GM18861 (cell line): ENCODE data around the gene SLC16A1.
"Not testable (repeated sequence)": the region's sequence is repeated elsewhere in the genome, so short reads cannot be mapped to it uniquely, and the experiment has no call there.

Experiments
- ATAC-seq: cut with Tn5 transposase; IDR thresholded peaks from one replicate; pipeline ENCODE4 v1.9.1; 2021; ENCODE audit not compliant: unreplicated experiment

The SLC16A1 gene, protein sequence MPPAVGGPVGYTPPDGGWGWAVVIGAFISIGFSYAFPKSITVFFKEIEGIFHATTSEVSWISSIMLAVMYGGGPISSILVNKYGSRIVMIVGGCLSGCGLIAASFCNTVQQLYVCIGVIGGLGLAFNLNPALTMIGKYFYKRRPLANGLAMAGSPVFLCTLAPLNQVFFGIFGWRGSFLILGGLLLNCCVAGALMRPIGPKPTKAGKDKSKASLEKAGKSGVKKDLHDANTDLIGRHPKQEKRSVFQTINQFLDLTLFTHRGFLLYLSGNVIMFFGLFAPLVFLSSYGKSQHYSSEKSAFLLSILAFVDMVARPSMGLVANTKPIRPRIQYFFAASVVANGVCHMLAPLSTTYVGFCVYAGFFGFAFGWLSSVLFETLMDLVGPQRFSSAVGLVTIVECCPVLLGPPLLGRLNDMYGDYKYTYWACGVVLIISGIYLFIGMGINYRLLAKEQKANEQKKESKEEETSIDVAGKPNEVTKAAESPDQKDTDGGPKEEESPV

DNA sequence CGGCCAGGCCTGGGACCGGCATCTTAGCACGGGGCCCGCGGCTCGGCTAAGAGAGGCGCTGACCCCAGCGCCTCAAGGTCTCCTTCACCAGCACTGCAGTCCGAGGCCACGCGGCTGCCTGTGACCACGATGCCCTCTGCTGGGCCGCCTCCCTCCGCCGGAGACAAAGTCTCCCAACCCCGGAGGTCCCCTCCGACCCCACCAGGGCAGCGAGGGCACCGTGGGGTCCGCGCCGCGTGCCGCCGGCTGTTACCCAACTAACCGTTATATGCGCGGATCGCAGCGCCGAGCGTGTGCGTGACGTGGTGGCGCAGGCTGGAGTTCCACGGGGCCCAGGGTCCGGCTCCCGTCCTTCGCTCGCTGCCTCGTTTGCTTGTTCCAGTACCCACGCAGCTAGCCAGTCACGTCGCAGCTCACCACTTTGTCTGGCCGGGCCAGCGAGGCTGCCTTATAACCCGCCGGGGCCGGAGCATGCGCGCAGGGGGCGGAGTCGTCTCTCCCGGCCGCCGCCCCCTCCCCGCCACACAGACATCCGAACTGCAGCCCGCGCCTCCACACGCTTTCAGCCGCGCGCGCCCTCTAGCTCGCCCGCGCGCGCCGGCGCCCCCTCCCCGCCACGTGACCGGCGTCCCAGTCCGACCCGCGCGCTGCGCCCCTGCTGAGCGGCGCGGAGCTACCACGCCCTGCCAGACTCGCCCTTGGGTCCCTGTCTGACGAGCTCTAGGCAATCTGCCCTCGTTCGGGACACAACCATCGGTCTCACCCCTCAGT is at the start of gene SLC16A1:
Gene SLC16A1, minus strand, starts transcription at position 424 of the 771 bp plus-strand sequence. CDS start 26,888 bp downstream, outside the sequence.
- peak; percentile 53 for ATAC-seq

DNA sequence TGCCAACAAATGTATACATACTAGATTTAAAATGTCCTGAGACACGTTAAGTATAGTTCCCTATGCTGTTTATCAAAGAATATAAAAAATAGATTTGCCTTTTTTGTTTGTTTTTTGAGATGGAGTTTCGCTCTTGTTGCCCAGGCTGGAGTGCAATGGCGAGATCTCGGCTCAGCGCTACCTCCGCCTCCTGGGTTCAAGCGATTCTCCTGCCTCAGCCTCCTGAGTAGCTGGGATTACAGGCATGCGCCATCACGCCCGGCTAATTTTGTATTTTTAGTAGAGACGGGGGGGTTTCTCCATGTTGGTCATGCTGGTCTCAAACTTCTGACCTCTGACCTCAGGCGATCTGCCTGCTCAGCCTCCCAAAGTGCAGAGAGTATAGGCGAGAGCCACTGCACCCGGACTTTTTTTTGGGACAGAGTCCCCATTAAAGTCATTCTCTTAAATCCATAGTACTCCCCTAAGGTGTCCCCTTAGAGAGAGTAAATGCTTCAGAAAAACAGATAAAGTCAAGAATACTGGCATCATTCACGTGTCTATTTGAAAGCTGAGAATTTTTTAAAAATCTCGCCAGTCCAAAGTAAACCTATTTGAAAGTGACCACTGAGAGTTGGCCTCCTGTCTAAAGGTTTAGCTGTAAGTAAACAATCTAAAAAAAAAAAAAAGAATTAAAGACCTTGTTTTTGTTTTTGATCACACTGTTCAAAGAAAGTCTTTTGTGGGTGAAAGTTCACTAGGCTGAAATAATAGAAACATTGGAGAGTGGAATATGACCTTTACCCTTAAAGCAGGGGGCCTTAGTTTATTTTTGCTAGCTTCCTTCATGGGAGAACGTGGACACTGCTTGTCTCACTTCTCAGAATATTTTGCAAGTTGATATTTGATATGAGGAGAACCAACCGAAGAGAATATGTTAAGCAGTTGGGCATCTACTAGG is 48.0 kb upstream of the SLC16A1 start:
- ATAC-seq = no peak

DNA sequence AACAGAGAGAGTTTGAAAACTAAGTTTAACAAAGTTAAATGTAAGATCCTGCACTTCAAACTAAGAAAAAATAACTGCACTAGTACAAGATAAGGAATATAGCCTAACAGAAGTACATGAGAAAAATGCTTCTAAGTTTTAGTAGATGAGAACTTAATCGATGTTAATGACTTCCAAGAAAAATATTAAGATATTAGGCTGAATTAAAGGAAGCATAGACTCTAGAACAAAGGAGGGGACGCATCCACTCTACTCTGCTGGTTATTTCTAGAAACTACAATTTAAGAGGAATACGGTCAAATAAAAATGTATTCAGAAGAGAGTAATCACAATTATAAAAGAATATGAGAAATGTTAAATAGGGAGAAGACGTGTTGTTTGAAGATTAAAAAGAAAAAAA is 46.3 kb upstream of the SLC16A1 start:
- ATAC-seq = no peak

DNA sequence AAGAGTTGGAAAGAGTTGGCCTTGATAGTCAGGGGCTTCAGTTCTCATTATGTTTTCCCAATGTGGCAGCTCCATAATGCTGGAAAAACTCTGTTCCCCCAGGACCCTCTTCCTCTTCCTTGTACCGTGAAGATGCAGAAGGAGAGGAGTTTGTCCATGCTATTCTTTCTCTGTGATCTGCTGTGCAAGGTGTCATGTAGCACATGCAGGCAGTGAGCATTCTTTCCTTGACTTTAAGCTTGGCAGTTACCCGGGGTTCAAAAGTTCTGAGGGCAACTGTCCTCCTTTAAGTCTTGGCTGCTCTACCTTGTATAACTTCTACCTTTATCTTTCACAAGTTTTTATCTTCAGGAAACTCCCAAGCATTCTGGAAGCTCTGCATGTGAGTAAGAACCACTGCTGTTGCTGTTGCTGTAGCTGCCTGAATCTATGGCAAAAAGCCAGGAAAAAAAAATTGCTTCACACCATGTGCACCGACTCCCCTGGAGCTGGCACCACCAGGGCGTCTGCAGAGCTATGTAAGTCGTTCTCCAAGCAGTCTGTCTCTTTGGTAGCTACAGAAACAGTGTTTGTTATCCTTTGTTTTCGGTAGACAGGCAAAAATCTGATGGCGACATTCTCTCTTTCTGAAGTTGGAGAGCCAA is 42.7 kb upstream of the SLC16A1 start:
- ATAC-seq = no peak

DNA sequence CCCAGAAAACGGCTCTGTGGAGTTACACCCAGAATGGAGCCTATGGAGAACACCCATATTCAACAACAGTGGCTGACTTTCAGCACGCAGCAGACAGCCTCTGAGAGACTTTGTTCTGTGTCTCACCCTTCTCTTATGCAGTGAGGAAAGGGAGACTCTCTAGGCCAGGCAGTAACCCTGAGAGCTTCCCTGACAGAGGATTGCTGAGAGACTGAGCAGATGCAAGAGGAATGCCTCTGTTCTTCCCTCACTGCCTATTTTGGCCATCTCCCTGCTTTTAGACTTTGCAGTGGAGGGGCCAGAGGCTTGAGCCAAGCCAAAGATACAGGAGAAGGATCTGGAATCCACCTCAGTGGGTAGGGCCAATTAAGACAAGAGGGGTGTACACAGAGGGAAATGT is 41.8 kb upstream of the SLC16A1 start:
- ATAC-seq = no peak

DNA sequence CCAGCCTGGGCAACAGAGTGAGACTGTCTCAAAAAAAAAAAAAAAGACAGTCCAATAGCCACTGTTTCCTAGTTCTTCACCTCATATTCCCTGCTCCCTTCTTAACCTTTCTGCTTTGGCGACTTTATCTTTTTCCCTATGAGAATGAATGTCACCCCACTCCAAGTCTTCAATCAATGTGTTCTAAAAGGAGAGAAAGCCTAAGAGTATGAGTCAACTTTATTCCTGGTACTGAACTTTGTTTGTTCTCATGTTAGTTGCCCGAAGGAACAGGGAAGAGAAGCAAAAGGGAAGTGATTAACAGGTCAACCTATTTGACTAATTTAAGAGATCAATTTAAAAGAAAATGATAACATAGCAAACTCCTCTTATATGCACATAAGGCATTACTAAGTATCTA is 39.9 kb upstream of the SLC16A1 start:
- no peak for ATAC-seq

DNA sequence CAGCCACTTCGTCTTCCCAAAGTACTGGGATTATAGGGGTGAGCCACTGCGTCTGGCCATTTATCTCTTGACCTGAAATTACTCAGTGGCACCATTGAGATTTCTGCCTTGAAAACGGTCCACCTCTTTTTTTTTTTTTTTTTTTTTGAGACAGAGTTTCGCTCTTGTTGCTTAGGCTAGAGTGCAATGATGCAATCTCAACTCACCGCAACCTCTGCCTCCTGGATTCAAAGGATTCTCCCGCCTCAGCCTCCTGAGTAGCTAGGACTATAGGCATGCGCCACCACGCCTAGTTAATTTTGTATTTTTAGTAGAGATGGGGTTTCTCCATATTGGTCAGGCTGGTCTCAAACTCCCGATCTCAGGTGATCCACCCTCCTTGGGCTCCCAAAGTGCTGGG is 39.0 kb upstream of the SLC16A1 start:
- not testable (repeated sequence) for ATAC-seq

DNA sequence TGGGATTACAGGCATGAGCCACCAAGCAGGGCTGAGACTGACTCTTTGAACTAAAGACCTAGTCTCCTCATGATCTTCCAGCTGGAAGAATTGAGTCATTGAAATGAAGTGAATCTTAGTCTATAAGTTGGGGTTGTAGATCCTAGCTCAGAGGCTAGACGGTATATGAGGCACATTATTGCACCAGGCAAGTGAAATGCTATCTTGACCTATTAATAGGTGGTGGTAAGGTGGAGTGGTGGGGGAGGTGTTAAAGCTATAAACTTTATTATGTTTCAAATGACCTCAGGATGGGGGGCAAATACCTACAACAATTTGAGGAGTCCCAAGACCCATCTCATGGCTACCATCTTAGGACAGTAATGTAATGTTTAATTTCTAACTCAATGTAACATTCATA is 36.8 kb upstream of the SLC16A1 start:
- ATAC-seq = no peak

DNA sequence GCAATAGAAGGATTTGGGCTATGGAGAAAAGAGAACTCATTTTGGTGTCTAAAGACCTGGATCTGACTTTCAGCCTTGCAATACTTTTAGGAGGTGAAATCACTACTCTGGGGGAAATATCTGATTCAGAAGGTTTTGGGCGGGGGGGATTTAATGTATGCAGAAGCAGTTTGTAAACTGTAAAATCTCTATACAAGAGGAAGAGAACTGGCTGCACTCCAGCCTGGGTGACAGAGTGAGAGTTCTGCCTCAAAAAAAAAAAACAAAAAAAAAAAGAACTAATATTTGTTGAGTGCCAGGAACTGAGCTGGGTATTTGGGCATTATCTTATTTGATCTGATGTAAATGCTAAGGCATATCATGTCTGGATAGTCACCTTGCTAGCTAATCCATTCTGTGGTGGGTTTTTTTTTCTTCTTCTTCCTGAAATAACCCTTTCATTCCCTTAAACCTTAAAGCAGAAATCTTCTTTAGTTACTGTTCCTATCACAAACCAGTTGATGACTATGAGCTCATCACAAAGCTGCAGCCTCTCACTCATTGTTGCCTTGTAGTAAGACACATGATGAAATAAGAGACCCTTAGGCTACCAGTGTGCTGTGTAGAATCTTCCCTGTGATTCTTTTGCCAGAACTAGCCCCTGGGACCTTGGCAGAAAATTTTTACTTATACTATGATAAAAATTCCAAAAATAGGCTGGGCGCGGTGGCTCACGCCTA is 35.6 kb upstream of the SLC16A1 start:
- ATAC-seq = no peak

DNA sequence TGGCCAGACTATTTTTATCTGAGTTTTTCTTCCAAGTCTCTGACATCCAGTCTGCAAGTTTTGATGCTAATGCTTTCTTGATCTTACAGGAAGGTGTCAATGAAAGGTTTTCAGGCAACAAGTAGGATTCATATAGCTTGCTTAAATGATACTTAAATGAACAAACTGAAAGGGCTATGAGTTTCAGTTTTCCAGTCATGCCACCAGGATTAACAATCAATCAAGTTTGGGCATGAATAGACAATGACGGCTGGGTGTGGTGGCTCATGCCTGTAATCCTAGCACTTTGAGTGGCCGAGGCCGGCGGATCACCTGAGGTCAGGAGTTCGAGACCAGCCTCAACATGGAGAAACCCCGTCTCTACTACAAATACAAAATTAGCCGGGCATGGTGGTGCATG is 34.3 kb upstream of the SLC16A1 start:
- no peak for ATAC-seq

DNA sequence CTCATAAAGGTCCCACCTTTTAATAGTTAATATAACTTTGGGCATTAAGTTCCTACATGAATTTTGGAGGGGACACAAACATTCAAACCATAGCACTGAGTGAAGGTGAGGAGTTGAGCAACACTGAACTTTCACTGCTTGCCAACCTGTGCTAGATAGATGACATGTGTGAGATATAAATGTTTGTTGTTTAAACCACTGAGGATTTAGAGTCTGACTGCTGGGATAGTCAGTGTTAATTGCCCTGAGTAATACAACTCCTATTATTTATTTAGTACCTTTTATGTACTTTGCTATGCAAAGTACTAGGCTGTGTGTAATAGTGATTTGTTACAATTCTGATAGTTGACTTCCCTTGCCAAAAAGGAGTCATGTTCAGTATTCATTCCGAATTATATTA is 32.4 kb upstream of the SLC16A1 start:
- ATAC-seq = no peak

DNA sequence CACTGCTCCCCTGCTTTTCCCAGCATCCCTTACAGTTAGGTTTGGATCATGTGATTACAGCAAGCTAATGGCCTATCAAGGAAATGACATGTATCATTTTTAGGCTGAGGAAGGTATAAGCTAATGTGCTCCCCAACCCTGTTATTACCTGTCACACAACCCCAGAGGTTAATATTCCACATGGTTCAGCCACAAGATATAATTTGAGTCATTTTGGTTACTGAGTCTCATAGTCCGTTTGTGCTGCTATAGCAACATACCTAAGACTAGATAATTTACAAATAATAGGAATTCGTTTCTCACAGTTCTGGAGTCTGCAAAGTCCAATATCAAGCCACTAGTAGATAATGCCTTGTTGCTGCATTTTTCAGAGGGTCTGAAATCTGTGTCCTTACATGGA is 29.1 kb upstream of the SLC16A1 start:
- peak; percentile 97 for ATAC-seq

DNA sequence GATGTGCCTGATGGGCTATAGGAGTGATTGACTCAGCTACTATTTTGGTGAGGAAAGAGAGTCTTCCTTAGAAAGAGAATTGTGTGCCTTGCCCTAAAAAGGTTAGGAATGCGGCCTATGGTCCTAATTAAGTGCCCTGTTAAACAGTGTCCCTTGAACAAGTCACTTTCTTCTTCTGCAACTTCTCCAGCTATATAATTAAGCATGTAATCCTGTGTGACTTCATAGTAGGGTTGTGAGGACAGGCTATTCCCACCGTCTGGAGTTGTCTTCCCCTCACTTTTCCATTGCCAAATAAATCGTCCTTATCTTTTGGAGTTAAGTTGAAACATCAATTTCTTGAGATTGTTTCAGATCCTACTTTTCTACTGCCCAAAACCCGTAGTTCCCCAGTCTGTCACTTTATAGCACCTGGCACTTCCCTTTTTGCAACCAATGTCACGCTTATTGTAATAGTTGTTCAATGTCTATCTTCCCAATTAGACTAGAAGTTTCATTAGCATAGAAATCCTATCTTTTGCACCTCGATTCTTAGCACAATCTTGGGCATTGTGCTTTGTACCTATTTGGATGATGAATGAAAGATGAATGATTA is 27.6 kb upstream of the SLC16A1 start:
- no peak for ATAC-seq

DNA sequence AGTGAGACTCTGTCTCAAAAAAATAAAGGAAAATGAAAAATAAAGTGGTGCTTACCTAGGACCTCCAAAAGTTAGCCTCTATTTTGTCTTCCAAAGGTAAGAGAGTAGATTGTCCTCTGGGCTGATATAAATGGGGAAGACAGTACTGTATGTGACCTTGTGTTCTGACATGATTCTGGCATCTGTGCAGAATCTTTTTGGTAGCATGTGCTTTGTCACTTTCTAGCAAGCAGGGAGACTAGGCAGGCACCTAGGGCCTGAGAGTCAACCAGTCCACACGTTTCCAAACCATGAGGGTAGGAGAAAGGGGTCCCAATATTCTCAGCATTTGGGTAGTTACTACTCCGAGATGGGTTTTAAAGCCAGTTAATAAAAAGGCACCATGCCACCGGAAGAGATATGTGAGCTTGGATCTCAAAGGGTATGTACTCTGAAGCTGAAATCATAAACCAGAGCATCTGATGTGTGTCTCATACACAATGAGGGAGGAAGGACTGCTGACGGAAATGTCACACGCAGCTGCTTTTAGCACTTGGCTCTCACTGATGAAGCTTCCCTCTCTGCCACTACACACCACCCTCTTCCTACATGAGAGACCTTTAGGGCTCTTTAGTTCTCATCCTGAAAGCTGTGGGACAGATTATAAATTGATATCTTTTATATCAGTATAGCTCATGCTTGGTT is 27.0 kb upstream of the SLC16A1 start:
- ATAC-seq = no peak

DNA sequence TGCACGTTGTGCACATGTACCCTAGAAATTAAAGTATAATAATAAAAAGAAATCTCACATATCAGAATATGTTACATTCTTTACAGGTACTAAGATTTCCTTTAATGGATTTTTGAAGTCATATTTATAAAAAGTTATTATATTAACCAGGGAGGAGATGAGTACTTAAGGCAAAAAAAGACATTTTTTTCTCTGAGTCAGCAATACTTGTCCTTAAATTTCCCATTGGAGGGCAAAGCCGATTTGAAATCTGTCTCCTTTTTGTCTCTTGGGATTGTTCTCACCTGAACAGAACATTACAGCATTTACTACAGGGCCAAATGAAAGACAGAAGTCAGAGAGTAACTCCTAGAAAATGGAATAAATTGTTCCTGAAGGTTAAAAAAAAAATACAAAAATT is 26.3 kb upstream of the SLC16A1 start:
- no peak for ATAC-seq

DNA sequence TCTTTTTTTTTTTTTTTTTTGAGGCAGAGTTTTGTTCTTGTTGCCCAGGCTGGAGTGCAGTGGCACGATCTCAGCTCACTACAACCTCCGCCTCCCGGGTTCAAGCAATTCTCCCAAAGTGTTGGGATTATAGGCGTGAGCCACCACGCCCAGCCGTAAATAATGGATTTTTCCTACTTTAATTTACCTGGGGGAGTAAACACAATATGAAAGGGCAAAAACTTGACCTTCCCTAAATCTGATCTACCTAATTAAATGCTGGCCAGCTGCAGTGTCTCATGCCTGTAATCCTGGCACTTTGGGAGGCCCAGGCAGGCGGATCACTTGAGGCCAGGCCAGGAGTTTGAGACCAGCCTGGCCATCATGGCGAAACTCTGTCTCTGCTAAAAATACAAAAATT is 25.8 kb upstream of the SLC16A1 start:
- not testable (repeated sequence) for ATAC-seq

DNA sequence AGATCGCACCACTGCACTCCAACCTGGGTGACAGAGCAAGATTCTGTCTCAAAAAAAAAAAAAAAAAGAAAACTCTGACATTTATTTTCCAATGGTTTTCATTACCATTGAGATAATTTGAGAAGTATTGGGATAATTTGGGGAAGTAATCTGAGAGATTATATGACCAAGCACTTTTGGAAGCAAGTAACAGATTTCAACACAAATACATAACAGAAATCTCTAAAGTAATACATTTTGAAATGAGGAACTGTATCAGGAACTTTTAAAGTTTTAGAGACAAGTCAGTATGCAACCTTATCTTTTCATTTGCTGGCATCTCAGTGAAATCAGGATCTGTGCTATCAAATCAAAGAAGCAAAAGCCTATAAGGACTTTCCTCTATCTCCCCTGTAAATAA is 25.4 kb upstream of the SLC16A1 start:
- ATAC-seq = no peak

DNA sequence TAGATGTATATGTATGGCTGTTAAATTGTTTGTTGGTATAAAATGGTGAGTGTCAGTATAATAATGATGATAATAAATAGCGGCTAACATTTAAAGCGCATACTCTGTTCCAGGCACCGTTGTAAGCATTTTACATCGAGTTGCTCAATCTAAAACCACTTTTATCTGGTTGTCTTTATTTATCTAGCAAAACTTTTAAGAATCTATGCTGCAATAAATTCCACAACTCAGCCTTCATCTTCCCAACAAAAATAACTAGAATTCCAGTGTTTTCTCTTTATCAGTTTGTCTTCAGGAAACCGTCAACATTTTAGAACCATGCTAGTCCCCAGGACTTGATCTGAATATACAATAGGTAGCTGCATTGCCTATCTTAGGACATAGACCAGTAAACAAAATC is 19.3 kb upstream of the SLC16A1 start:
- no peak for ATAC-seq

DNA sequence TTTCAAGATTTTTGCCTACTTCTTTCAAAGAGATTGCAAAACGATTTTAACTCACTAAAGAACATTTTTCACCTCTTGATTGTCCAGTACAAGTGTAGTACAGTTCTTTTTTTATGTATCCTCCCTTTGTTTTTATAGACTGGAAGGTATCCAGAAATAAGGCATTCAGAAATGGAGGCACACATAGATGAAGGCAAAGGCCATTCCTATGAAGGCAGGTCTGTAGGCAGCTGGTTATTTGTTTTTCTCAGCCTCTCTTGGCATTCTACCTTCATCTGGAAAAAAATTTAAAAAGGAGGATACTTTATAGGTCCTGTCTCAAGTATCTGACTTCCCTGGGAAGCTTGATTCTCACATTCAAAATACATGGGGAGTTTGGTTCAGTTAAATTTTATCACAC is 18.6 kb upstream of the SLC16A1 start:
- no peak for ATAC-seq
